Progenitor cell of endocrine pancreas (in vitro differentiated cells): ENCODE measurements around the gene ZNF148. TPM values are rescaled to one million over a fixed set of nuclear protein-coding genes. Genes with fewer than 3 reads are reported as not detected.
A peak's percentile ranks its signal among the peaks of the same experiment; 100 is the strongest.

ENCODE experiments used
- DNase-seq: peaks from one replicate; pipeline ENCODE4 v3.0.0; 2021; ENCODE audit warnings: low spot score; ENCODE audit not compliant: unreplicated experiment
- H3K27ac Mint-ChIP-seq: 2 replicates; pipeline ENCODE4 v1.8.0; 2021; ENCODE audit warnings: mild to moderate bottlenecking, moderate library complexity, mixed read lengths
- H3K27me3 Mint-ChIP-seq: 2 replicates; pipeline ENCODE4 v1.8.0; 2021; ENCODE audit warnings: mixed read lengths
- H3K36me3 Mint-ChIP-seq: 2 replicates; pipeline ENCODE4 v1.8.0; 2022; ENCODE audit warnings: mixed read lengths; ENCODE audit not compliant: insufficient read depth
- H3K4me1 Mint-ChIP-seq: 2 replicates; pipeline ENCODE4 v1.8.0; 2021; ENCODE audit warnings: low read depth, mixed read lengths
- H3K4me3 Mint-ChIP-seq: 2 replicates; pipeline ENCODE4 v1.8.0; 2021; ENCODE audit warnings: low read depth, mild to moderate bottlenecking, moderate library complexity, mixed read lengths
- H3K9me3 Mint-ChIP-seq: 2 replicates; pipeline ENCODE4 v1.8.0; 2021; ENCODE audit warnings: low read depth, mixed read lengths
- CTCF ChIP-seq: fragments of 200-600 bp; sonication (generic); IDR thresholded peaks from one replicate; pipeline ENCODE4 v1.5.0; 2021; ENCODE audit warnings: antibody characterized with exemption, mild to moderate bottlenecking; ENCODE audit not compliant: unreplicated experiment
- long read RNA-seq: library from polyadenylated mRNA; unstranded; transcript quantifications from one replicate; pipeline ENCODE4 v2.0.0, GENCODE V29; 2020
- total RNA-seq: library from RNA; stranded (reverse); gene quantifications from 2 replicates; pipeline ENCODE4 v1.2.1, GENCODE V29; 2021

The ZNF148 gene
- 48.6 and 53.7 TPM in 2 replicates for total RNA-seq
- long read RNA-seq, full-length matches to known transcripts: 44 of 58 reads
- long read RNA-seq, partial matches to known transcripts: 3 of 58 reads
- long read RNA-seq, other reads (novel, unspliced or antisense): 11 of 58 reads

- Mint-ChIP-seq H3K4me3 (peak within 1 kb of the TSS; percentile 94), H3K9me3 (no peaks in the 10 kb centered on the region), H3K36me3 (peaks cover 4% of the 10 kb centered on the region), H3K27me3 (no peaks in the 10 kb centered on the region), H3K27ac (peak within 1 kb of the TSS; percentile 96), H3K4me1 (peaks cover 28% of the 10 kb centered on the region)
- peak; percentile 8 for TF ChIP-seq CTCF
- peak; percentile 83 for DNase-seq
Observed at GRCh38 chr3:125374996-125375941, at the start of gene ZNF148. Gene ZNF148, minus strand, starts transcription at chr3:125375325. Its CDS starts 61,685 bp downstream, at chr3:125313640.

DNA sequence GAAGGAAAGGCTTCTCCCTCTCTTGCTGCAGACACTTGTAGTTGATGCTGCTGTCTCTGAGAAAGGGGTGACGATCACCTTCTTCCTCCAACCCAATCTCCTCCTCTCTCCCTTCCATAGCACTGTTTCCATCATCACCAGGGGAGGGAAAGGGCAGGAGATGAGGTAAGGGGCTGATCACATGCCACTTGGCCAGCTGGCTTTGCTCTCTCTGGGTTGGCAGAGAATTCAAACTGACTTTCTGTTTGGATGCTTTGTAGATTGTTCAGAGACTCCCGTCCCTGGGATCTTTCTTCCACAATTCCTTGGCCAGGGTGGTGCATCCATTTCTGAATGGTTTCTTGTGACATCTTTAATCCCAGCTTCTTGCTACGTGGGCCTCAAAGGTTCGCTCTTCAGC lies 43.2 kb upstream of the ZNF148 start:
- no peak for DNase-seq
- Mint-ChIP-seq H3K27ac (no peak overlapping the region), H3K9me3 (peaks cover 5% of the 10 kb centered on the region), H3K4me1 (no peaks in the 10 kb centered on the region), H3K36me3 (no peaks in the 10 kb centered on the region), H3K27me3 (no peaks in the 10 kb centered on the region), H3K4me3 (no peak overlapping the region)
- TF ChIP-seq CTCF: no peak

DNA sequence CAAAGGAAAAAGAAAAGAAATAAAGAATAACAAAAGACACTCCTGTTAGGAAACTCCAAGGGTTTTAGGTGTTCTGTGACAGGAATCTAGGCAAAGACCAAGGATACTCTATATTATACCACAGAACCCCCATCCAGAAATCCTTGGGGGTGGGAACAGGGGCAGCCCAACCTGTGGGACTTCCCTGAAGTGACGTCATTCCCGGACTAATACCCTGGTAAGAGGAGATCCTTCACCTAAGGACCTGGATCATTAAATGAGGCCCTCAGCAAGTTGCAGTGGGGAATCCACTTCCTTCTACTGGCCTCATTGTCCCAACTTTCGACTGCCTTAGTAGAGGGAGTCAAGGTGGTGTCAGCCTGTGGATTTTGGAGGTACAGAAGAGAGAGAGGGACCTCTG lies 41.1 kb upstream of the ZNF148 start:
- Mint-ChIP-seq H3K4me3 (no peak overlapping the region), H3K27me3 (peaks cover 5% of the 10 kb centered on the region), H3K9me3 (peaks cover 5% of the 10 kb centered on the region), H3K4me1 (no peaks in the 10 kb centered on the region), H3K27ac (no peak overlapping the region), H3K36me3 (no peaks in the 10 kb centered on the region)
- TF ChIP-seq CTCF: no peak
- no peak for DNase-seq

GRCh38 chr3:125414669-125415068 lies 39.5 kb upstream of the ZNF148 start:
- TF ChIP-seq CTCF: no peak
- H3K4me1 Mint-ChIP-seq: no peaks in the 10 kb centered on the region
- no peaks in the 10 kb centered on the region for H3K36me3 Mint-ChIP-seq
- H3K27ac Mint-ChIP-seq: no peak overlapping the region
- no peak for DNase-seq
- H3K4me3 Mint-ChIP-seq: no peak overlapping the region
- H3K9me3 Mint-ChIP-seq: peaks cover 4% of the 10 kb centered on the region
- peaks cover 12% of the 10 kb centered on the region for H3K27me3 Mint-ChIP-seq

DNA sequence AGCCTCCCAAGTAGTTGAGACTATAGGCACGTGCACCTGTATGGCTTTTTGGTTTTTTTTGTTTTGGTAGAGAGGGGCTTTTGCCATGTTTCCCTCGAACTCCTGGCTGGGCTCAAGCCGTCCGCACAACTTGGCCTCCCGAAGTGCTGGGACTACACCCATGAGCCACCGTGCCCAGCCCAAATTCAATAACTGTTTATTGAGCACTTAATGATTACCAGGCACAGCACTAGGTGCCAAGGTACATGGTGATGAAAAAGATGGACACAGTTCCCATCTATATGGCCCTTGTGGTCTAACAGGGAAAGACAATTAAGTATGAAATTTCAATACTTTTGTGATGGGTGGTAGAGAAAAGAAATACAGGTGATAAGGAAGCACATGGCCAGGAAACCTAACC lies 35.8 kb upstream of the ZNF148 start:
- Mint-ChIP-seq H3K27me3 (peaks cover 12% of the 10 kb centered on the region), H3K27ac (no peak overlapping the region), H3K4me1 (no peaks in the 10 kb centered on the region), H3K9me3 (peaks cover 4% of the 10 kb centered on the region), H3K36me3 (no peaks in the 10 kb centered on the region), H3K4me3 (no peak overlapping the region)
- DNase-seq: no peak
- TF ChIP-seq CTCF: no peak
